Measurements from ENCODE around the gene FEZF2.

Gene FEZF2

DNA sequence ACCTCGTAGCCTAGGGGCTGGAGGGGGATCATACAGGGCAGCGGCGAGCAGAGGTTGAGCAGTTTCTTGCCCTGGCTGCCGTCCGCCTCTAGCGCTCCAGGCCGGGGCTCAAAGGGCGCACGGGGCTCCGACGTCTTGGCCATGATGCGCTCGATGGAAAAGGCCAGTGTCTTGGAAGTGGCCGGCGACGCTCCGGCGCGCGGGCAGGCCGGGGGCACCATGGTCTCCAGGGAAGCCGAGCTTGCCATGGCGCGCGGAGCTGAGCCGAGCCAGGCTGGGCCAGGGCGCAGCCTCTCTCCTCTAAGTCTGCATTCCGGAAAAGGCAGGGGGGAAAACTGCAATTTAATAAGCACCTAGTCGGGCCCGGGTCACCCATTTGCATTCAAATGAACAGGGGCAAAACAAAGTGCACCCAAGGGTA is 719 bp downstream of the FEZF2 start:
- no peak for DNase-seq

DNA sequence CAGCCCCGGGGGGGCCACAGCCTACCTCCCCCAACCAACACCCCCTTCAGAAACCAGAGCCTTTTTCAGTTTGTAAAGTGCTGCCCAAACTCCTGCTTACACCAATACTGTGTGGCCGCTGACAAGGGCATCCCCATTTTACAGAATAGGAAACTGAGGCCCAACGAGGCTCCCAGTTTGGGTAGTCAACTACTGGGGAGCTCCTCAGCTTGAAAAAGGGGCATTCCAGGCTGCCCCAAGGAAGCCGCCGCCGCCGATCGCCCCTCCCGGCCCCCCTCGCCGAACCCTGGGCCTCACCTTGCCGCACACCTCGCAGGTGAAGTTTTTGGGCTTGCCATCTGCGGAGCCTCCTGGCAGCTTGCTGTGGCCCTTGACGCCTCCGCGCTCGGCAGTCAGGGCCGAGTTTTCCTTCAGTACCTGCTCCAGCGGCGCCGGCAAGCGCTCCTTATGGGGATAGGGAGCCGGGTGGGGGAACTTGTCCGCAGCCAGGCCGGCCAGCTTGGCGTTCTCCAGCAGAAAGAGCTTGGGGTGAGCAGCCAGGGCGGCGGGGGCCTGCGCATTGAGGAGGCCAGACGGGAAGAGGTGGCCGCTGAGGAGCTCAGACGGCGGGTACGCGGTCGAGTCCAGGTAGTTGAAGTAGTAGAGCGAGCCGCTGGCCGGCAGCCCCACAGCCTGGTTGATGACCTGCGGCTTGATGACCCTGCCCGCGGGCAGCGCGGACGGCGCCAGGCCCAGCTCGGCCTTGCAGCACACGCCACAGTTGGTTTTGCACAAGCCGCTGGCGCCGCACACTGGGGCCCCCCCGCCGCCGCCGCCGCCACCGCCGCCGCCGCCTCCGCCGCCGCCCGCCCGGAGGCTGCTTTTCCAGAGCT is 1.4 kb downstream of the FEZF2 start:
- no peak for DNase-seq

DNA sequence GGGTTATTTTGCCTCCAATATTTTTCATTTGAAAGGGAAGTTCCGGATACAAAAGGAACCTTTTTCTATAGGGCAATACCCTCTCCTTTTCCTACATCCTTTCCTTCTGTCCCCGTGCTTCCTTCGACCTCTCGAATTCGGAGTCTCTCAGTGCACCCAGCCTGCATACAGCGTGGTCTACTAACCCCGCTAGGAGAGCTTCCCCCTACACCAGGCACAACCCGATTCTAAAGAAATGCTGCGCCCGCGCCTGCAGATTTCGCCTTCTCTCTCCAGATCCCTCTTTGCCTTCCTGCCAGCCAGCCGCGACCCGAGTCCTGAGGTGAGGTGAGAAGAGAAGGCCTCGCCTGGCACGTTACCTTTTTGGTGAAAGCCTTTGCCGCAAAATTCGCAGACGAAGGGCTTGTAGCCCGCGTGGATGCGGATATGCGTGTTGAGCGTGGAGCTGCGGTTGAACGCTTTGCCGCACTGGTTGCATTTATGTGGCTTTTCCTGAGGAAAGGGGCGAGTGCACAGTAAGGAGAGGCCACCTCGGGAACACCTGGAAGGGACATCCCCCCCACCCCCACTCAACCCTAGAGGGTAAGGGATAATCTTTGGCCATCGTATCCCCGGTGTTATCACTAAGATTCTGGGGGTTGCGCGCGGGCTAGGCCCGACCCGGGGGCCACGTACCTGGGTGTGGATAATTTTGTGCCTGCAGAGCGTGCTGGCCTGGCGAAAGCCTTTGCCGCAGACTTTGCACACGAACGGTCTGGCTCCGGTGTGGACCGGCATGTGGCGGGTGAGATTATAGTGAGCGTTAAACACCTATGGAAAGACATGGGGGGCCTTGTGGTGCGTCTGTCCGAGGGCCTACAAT is 2.3 kb downstream of the FEZF2 start:
- DNase-seq, result no peak

DNA sequence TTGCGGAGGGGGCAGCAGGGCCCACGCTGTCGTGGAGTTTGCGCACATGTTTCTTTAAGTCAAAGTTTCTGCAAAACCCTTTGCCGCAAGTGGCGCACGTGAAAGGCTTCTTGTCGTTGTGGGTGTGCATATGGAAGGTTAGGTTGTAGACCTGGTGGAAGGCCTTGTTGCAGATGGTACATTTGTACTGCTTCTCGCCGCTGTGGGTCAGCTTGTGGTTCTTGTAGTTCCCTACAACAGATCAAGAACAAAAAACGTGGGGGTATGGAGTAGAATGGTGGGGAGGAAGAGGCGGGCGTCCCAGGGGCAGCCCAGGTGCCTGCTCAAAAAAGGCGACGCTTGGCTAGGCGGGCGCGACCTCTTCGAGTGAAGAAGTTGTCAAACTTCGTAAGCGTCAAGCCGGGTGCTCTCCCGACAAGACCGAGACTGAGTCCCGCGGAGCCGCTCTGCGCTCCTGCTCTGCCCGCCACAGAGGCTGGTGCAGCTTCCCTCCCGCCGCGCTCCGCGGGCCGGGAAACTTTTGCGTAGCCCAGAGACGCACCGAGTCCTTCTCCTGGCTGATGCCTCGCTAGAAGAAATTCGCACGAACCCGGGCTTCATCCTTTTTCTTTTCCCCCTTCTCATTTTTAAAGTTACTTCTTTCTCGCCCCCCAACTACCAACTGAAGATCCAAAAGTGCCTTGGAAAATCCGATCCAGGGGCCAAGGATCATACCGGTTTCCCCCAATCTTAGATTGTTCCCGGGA is 3.1 kb downstream of the FEZF2 start:
- DNase-seq, result no peak

DNA sequence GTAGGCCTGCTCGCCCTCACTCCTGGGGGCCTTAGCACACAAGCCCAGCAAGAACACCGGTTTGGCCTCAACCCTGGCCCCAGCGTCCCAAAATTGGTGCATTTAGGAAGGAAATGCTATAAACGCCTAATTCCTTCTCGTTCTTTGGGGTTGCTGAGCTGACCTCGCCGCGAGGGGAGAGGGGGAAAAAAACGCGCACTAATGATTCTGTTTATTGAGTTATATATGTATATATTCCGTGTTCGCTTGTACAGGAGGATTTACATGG is 3.9 kb downstream of the FEZF2 start:
- DNase-seq, result no peak

DNA sequence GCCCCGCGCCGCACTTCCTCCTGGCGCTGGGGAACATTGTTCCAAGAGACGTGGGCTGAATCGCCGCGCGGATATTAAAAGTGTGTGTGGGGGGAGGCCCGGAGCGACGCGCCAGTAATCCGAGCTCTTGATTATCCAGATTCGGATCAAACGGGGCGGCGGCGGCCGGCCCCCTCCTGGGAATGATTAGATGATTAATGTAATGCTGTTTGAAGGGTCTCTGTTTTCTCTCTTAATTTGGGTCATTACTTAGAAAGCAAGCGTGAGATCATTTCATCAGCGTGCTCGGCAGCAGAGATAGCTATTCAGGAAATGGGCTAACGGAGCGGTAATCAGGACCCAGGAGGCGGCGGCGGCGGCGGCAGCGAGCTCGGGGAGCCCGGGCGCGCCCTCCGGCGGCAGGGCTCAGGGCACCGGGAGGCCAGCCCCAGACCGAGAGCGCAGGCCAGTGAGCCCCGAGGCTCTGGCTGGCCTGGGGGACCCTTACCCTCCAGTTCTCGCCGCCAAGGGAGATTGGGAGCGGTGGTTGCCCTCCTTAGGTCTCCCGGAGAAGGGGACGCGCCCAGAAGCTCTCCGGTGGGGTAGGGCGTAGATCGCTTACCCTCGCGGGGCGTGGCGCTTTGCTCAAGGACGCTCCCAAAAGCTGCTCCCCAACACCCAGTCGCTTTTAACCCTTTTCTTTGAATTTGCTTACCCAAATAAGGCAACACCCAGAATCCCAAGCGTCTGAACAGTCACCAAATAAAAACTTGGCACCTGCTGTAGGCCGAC is 4.5 kb downstream of the FEZF2 start:
- peak in 1 of 3 donors; percentile 7 for DNase-seq

DNA sequence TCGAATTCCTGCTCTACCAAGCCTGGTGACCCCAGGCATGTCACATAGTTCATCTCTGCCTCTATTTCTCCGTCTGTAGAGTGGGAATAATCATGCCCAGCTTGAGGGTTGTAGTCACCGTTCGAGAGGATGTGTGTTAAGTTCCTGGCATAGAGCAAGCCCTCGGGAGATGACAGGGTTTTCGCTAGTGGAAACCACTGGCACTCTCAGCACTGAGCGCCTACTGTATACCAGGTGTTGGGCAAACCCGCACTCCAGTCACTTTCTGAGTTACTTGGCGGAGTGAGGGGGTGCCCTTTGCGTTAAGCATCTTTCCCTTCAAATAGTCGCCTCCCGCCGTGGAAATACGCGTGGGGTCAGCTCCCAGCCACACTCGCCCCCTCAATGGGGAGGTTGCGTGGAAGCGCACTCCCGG is 5.1 kb downstream of the FEZF2 start:
- no peak for DNase-seq

DNA sequence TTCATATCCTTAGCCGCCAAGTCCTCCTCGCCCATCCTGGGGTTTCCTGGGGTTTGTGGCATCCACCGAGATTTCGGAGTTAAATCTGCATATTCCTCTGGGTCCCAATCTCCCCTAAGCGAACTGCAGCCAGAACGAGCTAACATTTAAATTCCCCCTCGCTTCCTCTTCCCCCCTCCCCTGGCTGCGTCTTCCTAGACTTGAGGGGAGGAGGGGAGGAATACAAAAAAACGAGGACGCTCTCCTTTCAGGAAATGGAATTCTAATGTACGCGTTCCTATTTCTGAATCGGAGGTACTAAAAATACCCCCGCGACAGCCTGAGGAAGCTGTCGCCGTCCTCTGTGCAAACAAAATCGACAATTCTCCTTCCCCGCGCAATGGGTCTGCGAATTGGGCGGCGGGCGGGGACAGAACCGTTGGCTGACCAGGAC is 5.6 kb downstream of the FEZF2 start:
- DNase-seq, result no peak

DNA sequence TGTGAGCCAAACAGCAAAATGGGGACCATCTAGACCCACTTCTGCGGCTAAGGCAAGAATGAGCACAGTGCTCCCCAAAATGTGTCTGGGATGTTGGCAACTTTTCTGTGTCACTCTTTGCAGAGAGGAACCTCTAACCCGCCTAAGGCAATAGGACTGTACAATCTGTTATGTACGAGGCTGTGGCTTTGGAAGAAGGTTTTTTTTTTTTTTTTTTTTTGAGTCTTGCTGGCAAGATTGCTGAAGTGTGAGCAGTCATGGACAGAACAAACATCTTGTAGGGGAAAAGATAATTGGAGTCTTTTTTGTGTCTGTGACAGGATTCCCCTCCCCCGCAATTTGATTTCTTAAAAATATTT is 7.2 kb downstream of the FEZF2 start:
- DNase-seq, result no peak

DNA sequence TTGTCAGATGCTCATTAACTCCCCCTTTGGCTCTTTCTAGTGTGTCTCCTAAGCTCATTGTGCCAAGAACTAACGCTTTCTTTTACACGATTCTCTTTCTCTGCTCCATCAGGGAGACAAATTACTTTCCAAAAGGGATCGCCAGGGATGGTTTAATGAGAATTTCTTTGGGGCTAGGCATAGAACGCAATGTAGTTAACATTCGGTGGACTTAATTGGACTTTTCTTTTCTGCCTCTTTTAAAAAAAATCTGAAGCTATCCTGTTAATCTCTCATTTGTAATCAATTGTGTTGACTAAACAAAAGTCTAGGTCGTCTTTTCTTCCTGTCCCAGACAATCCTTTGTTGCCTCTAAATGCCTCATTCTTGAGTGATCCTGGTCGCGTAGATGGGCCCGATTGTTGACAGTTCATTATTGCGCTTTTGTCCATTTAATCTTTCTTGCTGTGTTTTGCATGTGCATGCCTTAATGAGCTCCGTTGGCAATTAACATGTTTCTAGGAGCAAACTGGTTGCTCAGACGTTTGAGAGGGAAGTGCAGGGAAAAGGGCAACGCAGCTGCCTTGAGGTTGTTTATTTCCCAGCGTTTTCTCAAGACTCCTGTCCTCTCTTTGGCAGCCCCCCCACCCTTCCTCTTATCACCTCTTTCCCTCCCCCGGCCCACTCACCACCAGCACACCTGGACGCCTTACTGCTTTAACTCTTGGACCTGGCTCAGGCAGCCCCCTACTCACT is 7.8 kb downstream of the FEZF2 start:
- DNase-seq, result no peak

DNA sequence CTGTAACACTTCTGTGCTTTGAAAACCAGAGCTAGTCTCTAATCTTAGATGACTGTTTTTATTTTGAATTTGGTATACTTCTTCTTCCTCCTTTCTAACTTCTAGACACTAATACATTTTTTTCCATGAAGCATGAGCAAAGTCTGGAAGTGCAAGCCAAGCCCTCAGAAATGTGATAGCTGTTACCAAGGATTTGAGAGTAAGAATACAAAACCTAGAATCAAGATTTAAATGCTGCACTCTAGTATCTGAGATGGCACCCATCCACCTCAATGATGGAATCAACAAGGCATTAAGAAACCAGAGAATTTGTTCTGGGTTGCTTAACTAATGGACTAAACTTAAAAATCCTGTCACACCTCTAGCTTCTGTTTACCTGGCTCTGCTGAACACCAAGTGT is 9.2 kb downstream of the FEZF2 start:
- no peak for DNase-seq

DNA sequence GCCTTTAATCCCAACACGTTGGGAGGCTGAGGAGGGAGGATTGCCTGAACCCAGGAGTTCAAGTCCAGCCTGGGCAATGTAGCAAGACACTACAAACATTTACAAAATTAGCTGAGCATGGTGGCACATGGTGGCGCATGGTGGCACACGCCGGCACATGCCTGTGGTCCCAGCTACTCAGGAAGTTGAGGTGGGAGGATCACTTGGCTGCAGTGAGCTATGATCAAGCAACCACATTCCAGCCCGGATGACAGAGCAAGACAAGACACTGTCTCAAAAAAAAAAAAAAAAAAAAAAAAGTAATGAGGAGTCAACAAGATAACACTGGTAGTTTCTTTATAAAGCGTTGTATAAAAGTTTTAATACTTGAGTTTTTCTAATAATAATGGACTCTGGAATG is 10.1 kb downstream of the FEZF2 start:
- DNase-seq, result no peak

DNA sequence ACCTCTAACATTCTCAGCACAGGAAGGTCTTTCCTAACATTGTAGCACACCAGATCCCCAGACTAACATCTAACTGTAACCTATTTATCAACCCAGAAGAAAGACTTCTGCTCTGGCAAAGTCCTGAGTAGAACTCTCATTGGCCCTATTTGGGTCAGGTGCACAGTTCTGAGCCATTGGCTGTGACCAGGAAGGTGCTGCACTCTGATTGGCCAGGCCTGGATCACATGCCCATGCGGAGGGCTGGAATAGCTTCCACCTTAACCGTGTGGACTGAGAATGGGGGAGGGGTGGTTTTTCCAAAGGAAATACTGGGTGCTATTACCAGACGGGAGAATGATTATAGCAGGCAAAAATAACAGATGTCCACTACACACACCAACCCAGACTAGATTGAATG is 11.5 kb downstream of the FEZF2 start:
- no peak for DNase-seq

DNA sequence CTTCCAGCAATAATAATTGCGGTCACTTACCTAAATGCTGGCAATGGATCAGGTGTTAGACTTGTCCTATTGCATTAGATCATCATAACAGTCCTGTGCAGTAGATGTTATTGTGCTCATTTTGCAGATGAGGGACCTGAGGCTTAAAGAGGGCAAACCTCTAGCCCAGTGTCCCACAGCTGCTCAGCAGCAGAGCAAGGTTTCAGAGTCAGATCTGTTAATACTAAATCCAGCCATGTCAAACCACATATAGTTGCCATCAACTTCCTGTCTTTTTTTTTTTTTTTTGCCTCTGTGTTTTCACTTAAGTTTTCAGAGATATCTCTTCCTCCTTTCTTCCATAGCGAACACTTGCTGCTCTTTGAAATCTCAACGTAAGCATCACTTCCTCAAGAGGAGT is 12.1 kb downstream of the FEZF2 start:
- no peak for DNase-seq

DNA sequence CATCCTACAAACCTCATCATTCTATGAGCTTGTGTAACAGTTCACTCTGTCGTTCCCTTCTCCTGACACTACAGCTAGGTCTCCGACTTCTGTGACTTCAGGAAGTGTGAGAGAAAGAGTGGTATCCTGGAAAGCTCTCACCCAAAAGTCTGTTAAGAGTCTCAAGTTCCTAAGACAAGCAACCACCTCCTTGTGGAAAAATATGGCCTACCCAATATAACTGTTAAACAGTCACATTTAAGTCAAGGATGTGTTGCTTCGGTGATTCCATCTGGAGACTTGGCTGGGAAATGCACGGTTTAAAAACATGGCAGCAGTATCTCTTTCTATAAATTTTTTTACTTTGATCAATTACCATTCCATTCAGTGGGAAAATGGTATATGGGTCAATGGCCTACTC is 13.8 kb downstream of the FEZF2 start:
- no peak for DNase-seq

DNA sequence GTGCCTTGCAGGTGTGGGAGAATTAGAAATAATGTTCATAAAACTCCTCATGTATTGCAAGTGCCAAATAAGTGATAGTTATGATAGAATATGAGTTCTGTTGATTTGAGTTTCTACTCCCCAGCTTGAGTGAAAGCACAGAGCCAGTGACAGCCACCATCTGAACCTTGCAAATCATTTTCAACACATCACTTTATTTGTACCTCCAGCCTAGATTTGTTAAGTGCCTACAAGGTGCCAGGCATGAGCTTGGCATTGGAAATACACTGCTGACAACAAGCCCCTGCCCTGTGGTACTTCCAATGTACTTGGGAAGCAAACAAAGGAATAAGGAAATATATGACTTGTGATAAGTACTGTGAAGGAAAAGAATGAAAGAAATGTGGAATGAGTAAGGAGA is 17.0 kb downstream of the FEZF2 start:
- DNase-seq, result no peak

DNA sequence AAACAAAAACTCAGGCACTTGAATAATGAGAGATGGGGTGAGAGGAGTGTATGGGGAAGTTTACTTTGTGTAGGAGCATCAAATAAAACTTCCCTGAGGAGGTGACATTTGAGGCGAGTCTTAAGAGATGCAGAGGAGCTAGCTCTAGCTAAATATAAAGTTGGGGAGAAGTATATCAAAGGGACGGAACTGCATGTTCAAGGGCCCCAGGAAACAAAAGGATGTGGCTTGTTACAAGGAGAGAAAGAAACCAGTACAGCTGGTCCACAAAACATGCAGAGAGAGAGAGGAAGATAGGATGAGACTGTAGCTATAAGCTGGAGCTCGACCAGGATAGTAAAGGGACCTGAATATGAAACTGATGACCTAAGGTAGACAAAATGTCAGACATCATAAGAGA is 17.6 kb downstream of the FEZF2 start:
- no peak for DNase-seq

DNA sequence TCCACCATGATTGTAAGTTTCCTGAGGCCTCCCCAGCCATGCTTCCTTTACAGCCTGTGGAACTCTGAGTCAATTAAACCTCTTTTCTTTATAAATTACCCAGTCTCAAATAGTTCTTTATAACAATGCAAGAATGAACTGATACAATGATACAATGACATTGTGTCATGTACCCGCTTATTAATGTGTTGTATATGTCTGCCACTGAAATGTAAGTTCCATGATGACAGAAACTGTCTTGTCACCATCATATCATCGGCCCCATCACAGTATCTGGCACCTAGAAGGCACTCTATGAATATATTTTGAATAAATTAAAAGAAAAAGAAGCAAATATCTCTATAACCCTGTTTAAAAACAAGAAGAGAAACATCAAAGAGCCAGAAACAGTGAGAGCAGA is 29.6 kb downstream of the FEZF2 start:
- DNase-seq, result no peak

DNA sequence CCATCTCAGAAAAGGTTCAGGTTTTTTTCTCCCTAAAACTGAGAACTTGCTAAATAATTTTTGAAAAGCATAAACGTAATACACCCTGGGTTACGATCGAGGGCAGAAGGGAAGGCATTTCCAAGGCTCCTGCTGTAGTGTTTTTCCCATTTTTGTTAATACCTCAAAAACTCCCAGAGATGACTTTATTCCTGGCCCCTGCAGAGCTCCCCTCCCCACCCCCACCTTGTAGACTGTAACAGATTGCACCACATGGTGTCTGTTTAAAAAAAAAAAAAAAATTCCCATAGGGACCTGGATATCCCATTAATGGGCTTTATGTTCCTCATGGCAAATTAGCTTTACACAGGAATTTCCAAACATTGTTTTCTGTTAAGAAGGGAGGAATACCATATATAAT is 38.2 kb downstream of the FEZF2 start:
- DNase-seq, result no peak

DNA sequence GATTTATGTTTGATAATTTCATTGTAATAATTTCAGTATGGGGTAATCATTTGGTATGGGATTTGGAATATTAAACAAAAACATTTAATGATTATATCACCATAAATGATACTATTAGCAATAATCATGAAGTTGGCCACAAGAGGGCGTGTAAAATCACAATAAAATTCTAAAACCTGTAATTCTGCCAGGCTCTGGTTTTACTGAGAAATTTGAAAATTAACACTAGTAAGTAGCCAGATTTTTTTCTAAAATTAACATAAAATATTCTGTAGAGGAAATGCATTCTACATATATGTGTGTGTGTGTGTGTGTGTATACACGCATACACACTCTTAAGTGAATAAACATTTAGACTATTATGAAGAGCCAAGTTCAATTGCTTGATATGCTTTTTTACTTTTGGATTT is 40.5 kb downstream of the FEZF2 start:
- peak; percentile 32 to 36 (median 34) for DNase-seq

DNA sequence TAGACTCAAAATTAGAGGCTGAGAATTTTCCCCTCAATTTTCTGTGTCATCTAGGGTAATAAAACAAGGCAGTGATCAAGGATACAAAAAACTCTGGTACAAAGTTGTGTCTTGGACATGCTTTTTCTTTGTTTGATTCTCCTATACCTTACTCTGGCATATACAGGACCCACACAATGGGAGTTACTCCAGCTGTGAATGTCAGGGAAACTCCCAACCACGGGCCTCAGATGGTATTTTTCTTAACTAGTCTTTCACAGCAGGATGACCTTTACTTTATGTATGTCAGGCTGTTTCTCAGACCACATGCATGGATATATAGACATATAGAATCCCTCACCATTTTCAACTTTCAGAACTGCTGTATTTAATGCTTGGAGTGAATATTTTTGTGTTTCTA is 41.3 kb downstream of the FEZF2 start:
- DNase-seq, result no peak

DNA sequence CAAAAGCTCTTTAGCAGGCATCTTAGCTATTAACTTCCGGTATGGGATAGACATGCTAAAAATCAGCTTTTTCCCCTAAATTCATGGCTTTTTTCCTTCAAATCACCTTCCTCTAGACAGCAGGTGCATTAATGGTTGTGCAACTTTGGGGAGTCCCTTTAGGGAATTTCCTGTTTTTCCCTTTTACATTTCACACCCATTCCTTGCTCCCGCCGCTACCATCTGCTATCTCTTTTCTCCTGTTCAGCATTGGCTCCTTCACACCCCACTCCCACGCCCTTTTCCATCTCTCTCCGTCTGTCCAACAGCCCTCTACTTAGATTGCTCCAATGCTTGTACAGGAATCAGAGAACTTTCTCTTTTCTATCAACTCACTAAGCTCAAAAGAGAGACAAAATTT is 43.4 kb downstream of the FEZF2 start:
- no peak for DNase-seq
